Measurements from ENCODE around the gene TSTD1.

Gene TSTD1

DNA sequence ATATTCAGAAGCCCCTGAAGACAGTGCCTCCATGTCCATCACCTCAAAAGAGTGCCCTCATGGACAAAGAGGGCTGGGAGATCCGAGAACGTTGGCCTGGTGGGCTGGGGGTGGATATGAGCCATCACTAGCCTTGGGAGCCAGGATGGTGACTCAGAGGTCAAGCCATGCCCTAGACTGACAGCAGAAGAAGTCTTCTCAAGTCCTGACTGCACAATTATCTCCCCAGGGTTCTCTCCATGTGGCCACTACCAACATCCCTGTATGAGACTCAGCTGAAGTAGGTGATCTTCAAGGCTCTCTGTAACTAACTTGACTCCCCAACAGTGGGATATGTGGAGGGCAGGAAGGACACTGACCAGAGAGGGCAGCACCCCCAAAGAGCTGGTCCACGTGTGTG lies 14.1 kb upstream of the TSTD1 start:
- H3K27me3 ChIP-seq (replicated peaks), result no peaks in the 10 kb centered on the region
- no peak overlapping the region for H3K4me3 ChIP-seq (ENCODE audit: low read depth, low read length)
- no peak for TF ChIP-seq CTCF (IDR thresholded peaks at IDR 0.05; ENCODE audit: low read depth, low read length, missing control alignments)
- in situ Hi-C loops (cut with HindIII; ENCODE audit: low pct_ligation_motif_present, low sequenced_read_pairs), result no loop called here
- H3K27ac ChIP-seq, result no peak overlapping the region
- no peaks in the 10 kb centered on the region for H3K36me3 ChIP-seq (replicated peaks)
- peak; percentile 16 for DNase-seq

- in situ Hi-C loops (cut with HindIII; ENCODE audit: low pct_ligation_motif_present, low sequenced_read_pairs), result no loop called here
Observed at GRCh38 chr1:161051219-161051618, 12.5 kb upstream of the TSTD1 start.

GRCh38 chr1:161048949-161049722 lies 10.4 kb upstream of the TSTD1 start:
- Histone ChIP-seq H3K27me3 (replicated peaks) (no peaks in the 10 kb centered on the region), H3K36me3 (replicated peaks) (no peaks in the 10 kb centered on the region), H3K4me3 (ENCODE audit: low read depth, low read length) (no peak overlapping the region), H3K27ac (no peak overlapping the region)
- in situ Hi-C loops (cut with HindIII; ENCODE audit: low pct_ligation_motif_present, low sequenced_read_pairs), result loop anchor here (25.0 kb wide), 1 partner anchor 88 kb away; the partner anchor contains the start of gene DEDD
- DNase-seq, result no peak
- no peak for TF ChIP-seq CTCF (IDR thresholded peaks at IDR 0.05; ENCODE audit: low read depth, low read length, missing control alignments)

More at GRCh38 chr1:161051219-161051618, 12.5 kb upstream of the TSTD1 start:
- no peak for TF ChIP-seq CTCF (IDR thresholded peaks at IDR 0.05; ENCODE audit: low read depth, low read length, missing control alignments)
- Histone ChIP-seq H3K4me3 (ENCODE audit: low read depth, low read length) (no peak overlapping the region), H3K27ac (no peak overlapping the region), H3K27me3 (replicated peaks) (no peaks in the 10 kb centered on the region), H3K36me3 (replicated peaks) (no peaks in the 10 kb centered on the region)
- DNase-seq, result no peak

GRCh38 chr1:161047436-161048420 lies 9.0 kb upstream of the TSTD1 start:
- Histone ChIP-seq H3K4me3 (ENCODE audit: low read depth, low read length) (no peak overlapping the region), H3K27me3 (replicated peaks) (no peaks in the 10 kb centered on the region), H3K36me3 (replicated peaks) (no peaks in the 10 kb centered on the region), H3K27ac (no peak overlapping the region)
- in situ Hi-C loops (cut with HindIII; ENCODE audit: low pct_ligation_motif_present, low sequenced_read_pairs), result loop anchor here (25.0 kb wide), 1 partner anchor 90 kb away; the partner anchor contains the start of gene DEDD
- no peak for TF ChIP-seq CTCF (IDR thresholded peaks at IDR 0.05; ENCODE audit: low read depth, low read length, missing control alignments)
- DNase-seq, result no peak

GRCh38 chr1:161046605-161047228 lies 8.0 kb upstream of the TSTD1 start:
- Histone ChIP-seq H3K27ac (peak overlapping the region; percentile 96), H3K4me3 (ENCODE audit: low read depth, low read length) (peak overlapping the region; percentile 90), H3K27me3 (replicated peaks) (no peaks in the 10 kb centered on the region), H3K36me3 (replicated peaks) (peaks cover 9% of the 10 kb centered on the region)
- in situ Hi-C loops (cut with HindIII; ENCODE audit: low pct_ligation_motif_present, low sequenced_read_pairs), result loop anchor here (25.0 kb wide), 1 partner anchor 91 kb away; the partner anchor contains the start of gene DEDD
- no peak for DNase-seq
- no peak for TF ChIP-seq CTCF (IDR thresholded peaks at IDR 0.05; ENCODE audit: low read depth, low read length, missing control alignments)
